Coronary artery (tissue), 2 donors: ENCODE measurements around the gene TMEM214.

Experiments
- DNase-seq: peaks from one replicate; pipeline ENCODE4 v3.0.0-alpha.2; 2017; ENCODE audit warnings: low spot score
- H3K27ac ChIP-seq, 2 donors: fragments of 200-600 bp; sonication (generic); one replicate each; pipeline ENCODE4 v1.5.1; 2016 to 2019
- H3K4me3 ChIP-seq: fragments of 200-600 bp; sonication (generic); 2 replicates; pipeline ENCODE4 v1.5.1; 2016; ENCODE audit warnings: mild to moderate bottlenecking, moderate library complexity
- CTCF ChIP-seq: fragments of 200-600 bp; sonication (generic); IDR thresholded peaks from one replicate; pipeline ENCODE4 v1.5.1; 2019; ENCODE audit warnings: antibody characterized with exemption

TMEM214 gene

GRCh38 chr2:27088634-27089033 is 55.9 kb downstream of the TMEM214 start:
- no peak for DNase-seq
- Histone ChIP-seq H3K4me3 (no peak overlapping the region), H3K27ac (no peak overlapping the region)
- TF ChIP-seq CTCF, result no peak

- TF ChIP-seq CTCF, result no peak
- no peak overlapping the region for H3K4me3 ChIP-seq
These were observed 56.6 kb downstream of the TMEM214 start for GRCh38 chr2:27089111-27089954.

More at GRCh38 chr2:27089111-27089954, 56.6 kb downstream of the TMEM214 start:
- no peak overlapping the region for H3K27ac ChIP-seq
- no peak for DNase-seq
